Sigmoid colon (tissue), 4 donors: ENCODE measurements around the gene ACOX3.

Source experiments
- CTCF ChIP-seq, 4 experiments: fragments of 450-650 bp in 3 of 4; fragments of 200-600 bp in 1 of 4; IDR thresholded peaks; one replicate each; pipeline ENCODE4 v1.5.1; 2016 to 2019; ENCODE audit warnings: antibody characterized with exemption in 4 of 4, mild to moderate bottlenecking in 3 of 4, moderate library complexity in 2 of 4
- POLR2A ChIP-seq, 2 donors: fragments of 450-650 bp; IDR thresholded peaks; one replicate each; pipeline ENCODE4 v1.6.1; 2016; ENCODE audit warnings: antibody characterized with exemption in 2 of 2, mild to moderate bottlenecking in 2 of 2, moderate library complexity in 2 of 2
- POLR2AphosphoS5 ChIP-seq, 4 donors: sonication (generic); formaldehyde crosslinking; IDR thresholded peaks; one replicate each; pipeline ENCODE4 v1.6.1; 2017; ENCODE audit warnings: antibody characterized with exemption in 4 of 4

- TF ChIP-seq CTCF (IDR thresholded peaks at IDR 0.05) (no peak), POLR2AphosphoS5 (IDR thresholded peaks at IDR 0.05) (no peak), POLR2A (IDR thresholded peaks at IDR 0.05) (no peak)
Measured at GRCh38 chr4:8469550-8469949, 29.0 kb upstream of the ACOX3 start.
